HG03520 (cell line): ENCODE measurements around the gene DMAC2.
"Not testable (repeated sequence)": the region's sequence is repeated elsewhere in the genome, so short reads cannot be mapped to it uniquely, and the experiment has no call there.

Experiments used
- ATAC-seq: cut with Tn5 transposase; IDR thresholded peaks from one replicate; pipeline ENCODE4 v1.9.1; 2021; ENCODE audit warnings: mild to moderate bottlenecking, moderate library complexity; ENCODE audit not compliant: unreplicated experiment

Gene DMAC2

GRCh38 chr19:41443813-41444455 is 4.2 kb upstream of the DMAC2 start:
- no peak for ATAC-seq

GRCh38 chr19:41442473-41443355 is 3.0 kb upstream of the DMAC2 start, which contains the start of gene ERICH4:
Gene ERICH4 (plus strand): TSS chr19:41443156. CDS start chr19:41443170, 14 bp downstream.
- ATAC-seq = no peak

DNA sequence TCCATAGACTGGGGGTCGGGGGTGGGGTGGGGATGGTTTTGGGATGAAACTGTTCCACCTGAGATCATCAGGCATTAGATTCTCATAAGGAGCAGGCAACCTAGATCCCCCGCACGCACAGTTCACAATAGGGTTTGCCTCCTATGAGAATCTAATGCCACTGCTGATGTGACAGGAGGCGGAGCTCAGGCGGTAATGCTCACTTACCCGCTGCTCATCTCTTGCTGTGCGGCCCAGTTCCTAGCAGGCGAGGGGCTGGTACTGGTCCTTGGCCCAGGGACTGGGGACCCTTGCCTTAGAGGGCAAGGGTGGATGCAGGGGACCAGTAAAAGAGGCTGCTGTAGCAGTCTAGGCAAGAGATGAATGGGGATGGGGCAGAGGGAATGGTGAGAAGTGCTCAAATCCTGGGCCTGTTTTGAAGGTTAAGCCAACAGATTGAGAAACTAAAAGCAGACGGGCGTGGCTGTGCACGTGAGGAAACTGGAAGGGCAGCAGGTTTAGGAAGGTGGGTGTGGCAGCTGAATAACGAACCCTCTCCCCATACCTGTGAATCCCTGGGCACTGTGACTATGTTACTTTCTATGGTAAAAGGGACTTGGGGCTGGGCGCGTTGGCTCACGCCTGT is 1.7 kb upstream of the DMAC2 start:
- ATAC-seq = no peak

- ATAC-seq = no peak
Measured at GRCh38 chr19:41437944-41438574, 1.7 kb downstream of the DMAC2 start.

DNA sequence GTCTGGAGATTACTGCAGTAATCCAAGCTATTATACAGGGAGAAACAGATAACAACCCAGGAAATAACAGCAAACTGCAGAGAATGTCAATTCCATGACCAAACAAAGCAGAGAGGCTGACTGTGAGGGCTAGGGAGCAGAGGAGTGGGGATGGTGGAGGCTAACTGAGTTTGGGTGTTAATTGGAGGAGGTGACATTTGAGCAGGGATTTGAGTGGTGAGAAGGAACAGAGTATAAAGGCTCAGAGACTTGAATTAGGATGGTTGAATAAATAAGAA is 3.1 kb downstream of the DMAC2 start:
- ATAC-seq = no peak

DNA sequence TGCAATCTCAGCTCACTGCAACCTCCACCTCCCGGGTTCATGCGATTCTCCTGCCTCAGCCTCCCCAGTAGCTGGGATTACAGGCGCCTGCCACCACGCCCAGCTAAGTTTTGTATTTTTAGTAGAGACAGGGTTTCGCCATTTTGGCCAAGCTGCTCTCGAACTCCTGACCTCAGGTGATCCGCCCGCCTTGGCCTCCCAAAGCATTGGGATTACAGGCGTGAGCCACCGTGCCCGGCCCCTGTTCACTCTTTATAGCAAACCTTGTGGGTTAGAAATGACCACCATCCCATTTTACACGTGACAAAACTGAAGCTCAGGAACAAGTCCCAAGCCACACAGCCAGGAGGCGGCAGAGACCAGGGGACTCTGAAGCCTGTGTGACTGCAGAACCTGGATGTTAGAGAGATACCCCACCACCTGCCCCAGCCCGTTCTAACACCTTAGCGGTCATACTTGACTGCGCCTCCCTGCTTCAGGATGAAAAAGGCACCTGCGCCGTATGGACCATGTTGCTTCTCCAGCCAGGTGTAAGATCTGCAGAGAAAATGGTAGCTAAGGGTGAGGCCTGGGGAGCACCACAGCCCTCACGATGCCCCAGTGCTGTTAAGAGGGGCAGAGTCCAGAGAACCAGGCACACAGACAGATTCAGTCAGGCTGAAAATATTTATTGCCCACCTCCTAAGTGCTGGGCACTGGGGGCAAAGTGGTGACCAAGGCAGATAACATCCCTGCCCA is 3.6 kb downstream of the DMAC2 start:
- ATAC-seq = no peak

- not testable (repeated sequence) for ATAC-seq
Measured at GRCh38 chr19:41435376-41435775, 4.3 kb downstream of the DMAC2 start.

GRCh38 chr19:41434450-41434849 is 5.3 kb downstream of the DMAC2 start:
- no peak for ATAC-seq

DNA sequence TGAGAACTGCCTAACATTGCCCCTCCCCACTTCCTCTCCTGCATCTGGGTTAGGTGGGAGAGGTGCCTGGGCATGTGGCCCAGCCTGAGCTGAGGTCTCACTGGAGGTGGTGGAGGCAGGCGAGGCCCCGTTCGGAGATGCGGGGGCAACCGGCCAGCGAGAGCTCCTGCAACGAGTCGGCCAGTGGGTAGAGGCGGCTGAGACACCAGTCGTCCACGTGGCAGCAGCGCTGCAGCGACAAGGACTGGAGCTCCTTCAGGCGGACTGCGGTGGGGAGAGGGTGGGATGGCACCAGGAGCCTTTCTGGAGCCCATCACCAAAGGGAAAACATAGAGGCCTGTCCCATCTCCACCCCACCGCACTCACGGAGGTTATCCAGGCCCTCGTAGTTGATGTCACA is 6.5 kb downstream of the DMAC2 start:
- no peak for ATAC-seq

- ATAC-seq = no peak
Measured at GRCh38 chr19:41431426-41432386, 8.0 kb downstream of the DMAC2 start.

DNA sequence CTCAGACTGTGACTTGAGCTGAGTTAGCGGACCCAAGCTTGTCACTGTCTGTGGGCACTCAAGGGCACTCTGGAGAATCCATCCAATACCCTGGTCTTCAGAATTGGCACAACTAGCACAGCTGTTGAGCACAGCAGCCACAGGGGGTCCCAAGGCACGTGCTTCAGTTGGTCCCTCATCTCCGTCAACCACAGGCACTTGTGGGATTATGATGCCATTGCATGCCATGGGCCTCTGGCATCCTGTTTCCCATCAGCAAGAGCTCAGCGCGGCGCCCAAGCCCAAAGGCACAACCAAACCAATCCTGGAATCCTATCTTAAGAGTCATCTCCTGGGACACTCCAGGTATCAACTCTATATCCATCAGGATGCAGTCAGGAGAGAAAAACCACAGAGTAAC is 8.8 kb downstream of the DMAC2 start:
- no peak for ATAC-seq

DNA sequence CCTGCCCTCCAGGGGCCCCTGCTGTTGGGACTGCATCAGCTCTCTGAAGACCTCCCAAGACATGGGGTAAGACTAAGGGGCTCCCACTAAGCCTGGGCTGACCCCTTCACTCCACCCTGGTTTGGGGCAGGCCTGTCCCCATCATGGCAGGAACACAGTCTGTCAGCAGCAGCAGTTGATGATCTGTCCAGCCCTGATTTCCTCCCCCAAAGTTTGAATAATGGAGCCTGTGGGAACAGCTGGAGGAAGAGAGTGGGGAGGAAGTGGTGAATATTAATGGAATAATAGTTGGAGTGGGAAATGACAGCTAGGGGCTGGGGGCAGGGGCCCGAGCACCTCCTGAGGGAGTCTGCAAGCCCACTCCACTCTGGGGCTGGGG is 11.2 kb downstream of the DMAC2 start:
- no peak for ATAC-seq

GRCh38 chr19:41427647-41428480 is 11.8 kb downstream of the DMAC2 start:
- ATAC-seq = no peak

- no peak for ATAC-seq
Measured at GRCh38 chr19:41426952-41427646, 12.6 kb downstream of the DMAC2 start, which contains the start of gene B3GNT8. Gene B3GNT8 (minus strand): TSS chr19:41427374. CDS start chr19:41426778, 596 bp downstream.

GRCh38 chr19:41426116-41426841 is 13.4 kb downstream of the DMAC2 start:
- no peak for ATAC-seq

DNA sequence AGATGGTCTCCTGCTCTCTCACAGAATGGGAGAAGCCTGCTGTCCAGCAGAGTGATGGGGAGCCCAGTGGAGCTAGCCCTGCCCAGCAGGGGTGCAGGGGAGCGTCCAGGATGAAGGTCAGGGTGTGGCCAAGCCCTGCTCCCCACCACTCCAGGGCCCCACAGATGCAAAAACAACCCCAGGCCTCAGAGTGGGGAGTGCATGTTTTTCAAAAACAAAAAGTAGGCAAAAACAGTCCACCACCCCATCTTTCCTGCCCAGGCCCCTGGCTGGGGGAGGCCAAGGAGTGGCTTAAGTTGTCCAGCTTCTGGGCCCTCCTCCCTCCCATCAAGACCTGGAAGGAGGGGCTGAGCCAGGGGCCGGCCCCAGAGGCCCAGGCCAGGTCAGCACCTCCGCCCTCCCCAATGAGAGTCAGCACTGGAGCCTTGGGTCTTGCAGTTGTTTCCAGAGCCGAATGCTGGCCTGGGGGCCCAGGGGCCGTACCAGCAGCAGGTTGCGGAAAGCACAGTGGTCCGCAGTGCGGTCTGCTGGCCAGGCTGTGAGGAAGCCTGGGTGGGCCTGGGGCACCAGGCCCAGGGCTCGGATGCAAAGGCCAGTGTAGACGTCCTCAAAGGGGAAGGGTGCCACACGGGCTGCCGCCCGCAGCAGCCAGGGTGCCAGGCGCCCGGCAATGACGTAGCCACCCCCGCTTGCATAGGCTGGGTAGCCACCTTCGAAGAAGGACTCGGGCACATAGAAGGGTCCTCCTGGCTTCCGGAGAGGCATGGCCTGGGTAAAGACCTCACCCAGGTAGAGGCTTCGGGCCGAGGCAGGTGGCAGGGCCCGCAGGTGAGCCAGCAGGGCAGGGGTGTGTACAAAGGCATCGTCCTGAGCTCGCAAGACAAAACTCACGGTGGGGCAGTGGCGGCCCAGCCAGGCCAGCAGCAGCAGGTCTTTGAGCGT is 14.3 kb downstream of the DMAC2 start:
- ATAC-seq = no peak
